Measurements from ENCODE around the gene KRTAP5-6.
A peak's percentile ranks its signal among the peaks of the same experiment; 100 is the strongest.

KRTAP5-6 gene

DNA sequence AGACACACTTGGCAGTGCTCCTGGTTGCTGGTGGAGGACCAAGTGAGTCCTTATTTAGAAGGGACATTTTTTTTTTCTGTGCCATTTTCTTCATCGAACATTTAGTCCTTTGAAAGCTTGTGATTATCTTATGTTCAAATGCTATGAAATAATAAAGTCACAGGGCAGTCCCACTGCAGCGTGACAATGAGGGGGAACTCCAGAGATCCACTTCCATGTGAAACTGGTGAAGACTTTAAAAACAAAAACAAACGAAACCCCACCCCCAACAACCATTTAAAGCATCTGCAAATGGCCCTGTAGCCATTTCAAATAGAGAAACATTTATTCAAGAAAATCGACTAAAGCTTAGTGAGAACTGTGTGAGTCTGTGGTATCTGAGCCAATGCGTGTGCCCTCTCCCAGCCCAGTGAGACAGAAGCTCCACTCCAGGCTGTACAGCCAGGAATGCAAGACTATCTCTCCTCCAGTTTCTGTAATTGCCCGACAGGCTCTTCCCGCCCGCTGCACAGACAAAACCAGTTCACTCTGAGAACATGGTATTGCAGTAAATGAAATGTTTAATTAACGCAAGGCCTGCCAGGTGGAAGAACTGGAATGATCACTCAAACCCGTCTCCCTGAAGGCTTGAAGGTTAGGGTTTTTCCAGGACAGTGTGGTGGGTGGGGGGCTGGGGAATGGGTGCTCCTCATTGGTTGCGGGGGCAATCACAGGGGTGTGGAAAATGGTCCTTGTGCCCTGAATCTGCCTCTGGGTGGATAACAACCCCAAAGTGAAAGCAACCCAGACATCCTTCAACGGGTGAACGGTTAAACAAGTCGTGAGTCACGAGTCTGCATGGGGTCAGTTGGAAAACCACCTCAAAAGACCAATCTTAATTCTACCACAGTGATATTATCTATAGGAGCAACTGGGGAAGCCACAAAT is 8.4 kb downstream of the KRTAP5-6 start:
- DNase-seq = peak; percentile 41

DNA sequence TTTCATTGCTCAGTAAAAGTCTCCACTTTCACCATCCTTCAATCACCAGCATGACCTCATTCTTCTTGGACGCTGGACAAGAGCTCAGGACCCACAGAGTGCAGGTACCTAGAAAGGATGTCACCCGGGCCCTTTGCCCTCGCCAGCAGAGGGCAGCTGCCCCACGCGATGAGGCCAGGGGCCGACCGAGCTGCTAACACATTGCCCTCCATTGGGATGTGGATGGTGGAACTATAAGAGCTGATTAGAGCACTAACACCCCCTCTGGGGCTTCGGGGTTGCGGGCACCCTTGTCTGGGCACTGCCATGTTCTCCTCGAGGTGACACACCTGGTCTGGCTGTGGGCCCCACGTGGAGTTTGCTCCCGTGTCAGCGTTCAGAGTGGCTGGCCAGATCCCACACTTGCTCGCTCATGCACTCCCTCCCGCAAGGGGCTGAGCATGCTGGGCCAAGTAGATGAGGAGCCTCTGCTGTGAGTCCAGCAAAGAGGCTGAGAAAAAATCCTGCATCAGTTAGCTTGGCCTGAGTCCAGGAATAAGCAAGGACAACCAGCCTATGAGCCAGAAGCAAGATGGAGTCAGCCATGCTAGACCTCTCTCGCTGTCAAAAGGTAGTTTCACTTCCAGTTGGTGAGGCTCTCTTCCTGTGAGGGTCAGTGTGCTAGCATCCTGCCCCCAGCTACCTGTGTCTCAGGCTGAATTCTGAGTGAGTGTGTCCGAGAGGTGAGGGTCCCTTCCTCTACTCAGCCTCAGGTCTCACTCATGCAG is 9.8 kb downstream of the KRTAP5-6 start:
- DNase-seq = peak; percentile 62

- no peak for DNase-seq
Observed at GRCh38 chr11:1707751-1708150, 10.8 kb downstream of the KRTAP5-6 start.

DNA sequence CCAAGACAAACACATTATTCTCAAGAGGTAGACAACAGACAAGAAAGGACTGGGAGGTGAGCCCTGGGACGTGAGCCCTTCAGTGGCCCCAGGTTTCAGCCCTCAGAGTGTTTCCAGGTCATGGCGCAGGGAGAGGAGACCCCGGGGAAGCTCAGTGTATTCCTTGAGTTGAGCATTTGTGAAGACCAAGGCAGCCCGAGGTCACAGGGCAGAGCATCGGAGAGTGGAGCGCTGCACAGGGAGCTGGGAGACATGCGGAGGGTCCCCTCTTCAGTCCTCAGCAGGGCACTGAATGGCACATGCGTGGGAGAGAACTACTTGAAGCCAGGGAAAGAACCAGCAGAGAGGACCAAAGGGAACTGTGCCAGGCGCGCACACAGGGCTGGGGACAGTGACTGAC is 11.7 kb downstream of the KRTAP5-6 start:
- DNase-seq = no peak

- no peak for DNase-seq
Observed at GRCh38 chr11:1714908-1715885, 18.2 kb downstream of the KRTAP5-6 start.

- no peak for DNase-seq
Observed at GRCh38 chr11:1717745-1718144, 20.8 kb downstream of the KRTAP5-6 start.

DNA sequence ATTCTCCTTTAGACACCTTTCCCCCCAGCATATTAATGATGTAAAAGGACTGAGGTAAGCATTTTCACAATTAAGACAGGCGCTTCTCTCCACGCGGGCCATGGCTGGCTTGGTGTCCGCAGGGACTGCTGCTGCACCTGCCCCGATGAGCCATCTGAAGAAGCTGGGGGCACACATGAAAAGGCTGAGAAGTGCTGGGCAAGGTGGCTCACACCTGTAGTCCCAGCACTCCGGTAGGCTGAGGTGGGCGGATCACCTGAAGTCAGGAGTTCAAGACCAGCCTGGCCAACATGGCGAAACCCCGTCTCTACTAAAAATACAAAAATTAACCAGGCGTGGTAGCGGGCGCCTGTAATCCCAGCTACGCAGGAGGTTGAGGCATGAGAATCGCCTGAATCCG is 21.3 kb downstream of the KRTAP5-6 start:
- no peak for DNase-seq

GRCh38 chr11:1719781-1720180 is 22.8 kb downstream of the KRTAP5-6 start:
- DNase-seq = no peak

- DNase-seq = no peak
Observed at GRCh38 chr11:1727096-1727690, 30.2 kb downstream of the KRTAP5-6 start.

DNA sequence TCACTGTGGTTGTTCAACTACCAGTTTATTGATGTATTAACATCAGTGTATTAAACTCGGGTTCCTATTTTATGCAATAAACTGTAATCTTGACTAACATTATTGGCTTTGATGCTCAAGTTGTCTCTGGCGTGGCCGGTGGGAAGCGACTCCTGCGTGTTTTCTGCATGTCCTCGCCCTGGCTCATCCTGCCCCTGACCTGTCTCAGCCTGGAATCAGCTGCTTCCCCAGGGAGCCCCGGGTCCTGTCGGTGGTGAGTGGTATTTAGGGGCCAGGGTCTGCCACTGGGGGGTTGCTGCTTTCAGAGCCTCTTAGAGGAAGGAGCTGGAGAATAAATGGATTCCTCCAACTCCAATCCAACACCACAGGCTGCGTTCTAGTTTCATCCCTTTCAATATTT is 30.9 kb downstream of the KRTAP5-6 start:
- no peak for DNase-seq

GRCh38 chr11:1728301-1728700 is 31.3 kb downstream of the KRTAP5-6 start:
- no peak for DNase-seq

- no peak for DNase-seq
Observed at GRCh38 chr11:1728931-1729691, 32.1 kb downstream of the KRTAP5-6 start.

- no peak for DNase-seq
Observed at GRCh38 chr11:1729692-1730011, 32.7 kb downstream of the KRTAP5-6 start.

DNA sequence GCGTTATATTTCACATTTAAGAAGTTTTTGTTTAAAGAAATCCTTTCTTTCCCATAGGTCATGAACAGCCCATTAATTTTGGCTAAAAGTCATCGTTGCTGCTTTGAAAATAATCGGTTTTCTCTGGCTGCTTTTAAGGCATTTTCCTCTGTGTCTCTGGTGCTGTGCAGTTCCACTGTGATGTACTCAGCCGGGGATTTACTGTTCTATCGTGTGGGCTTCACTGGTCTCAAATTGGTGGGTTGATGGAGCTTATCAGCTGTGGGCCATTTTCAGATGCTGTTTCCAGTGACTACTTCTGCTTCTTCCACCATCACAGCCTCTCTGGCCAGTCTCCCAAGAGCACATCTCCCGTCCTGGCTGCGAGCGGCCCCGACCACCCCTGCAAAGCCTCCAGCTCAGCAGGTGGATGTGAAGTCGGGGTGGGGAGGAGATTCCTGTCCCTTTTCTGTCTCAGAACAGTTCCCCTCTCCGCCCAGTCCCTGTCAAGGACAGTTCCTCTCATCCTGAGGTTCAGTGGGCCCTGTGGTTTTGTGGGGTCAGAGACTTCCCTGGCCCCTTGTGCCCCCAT is 33.1 kb downstream of the KRTAP5-6 start:
- DNase-seq = no peak

DNA sequence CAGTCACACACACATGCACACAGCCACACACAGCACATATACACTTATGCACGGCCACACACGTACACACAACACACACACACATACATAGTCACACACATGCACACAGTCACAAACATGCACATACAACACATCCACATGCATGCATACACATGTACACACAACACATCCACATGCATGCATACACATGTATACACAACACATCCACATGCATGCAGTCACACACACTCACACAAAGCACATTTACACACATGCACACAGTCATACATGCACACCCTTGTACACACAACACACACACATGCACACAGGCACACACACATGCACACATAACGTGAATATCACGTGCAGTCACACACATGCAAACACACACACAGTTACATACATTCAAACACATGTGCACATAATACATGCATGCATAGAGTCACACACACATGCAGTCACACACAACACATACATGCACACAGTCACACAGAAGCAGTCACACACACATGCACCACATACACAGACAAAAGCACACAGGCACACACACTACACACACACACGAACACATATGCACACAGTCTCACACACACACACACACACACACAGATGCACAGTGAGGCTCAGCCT is 34.6 kb downstream of the KRTAP5-6 start:
- no peak for DNase-seq

- DNase-seq = no peak
Observed at GRCh38 chr11:1732418-1733008, 35.5 kb downstream of the KRTAP5-6 start.

GRCh38 chr11:1733009-1733715 is 36.2 kb downstream of the KRTAP5-6 start:
- DNase-seq = no peak

- DNase-seq = no peak
Observed at GRCh38 chr11:1733716-1734640, 37.0 kb downstream of the KRTAP5-6 start.

DNA sequence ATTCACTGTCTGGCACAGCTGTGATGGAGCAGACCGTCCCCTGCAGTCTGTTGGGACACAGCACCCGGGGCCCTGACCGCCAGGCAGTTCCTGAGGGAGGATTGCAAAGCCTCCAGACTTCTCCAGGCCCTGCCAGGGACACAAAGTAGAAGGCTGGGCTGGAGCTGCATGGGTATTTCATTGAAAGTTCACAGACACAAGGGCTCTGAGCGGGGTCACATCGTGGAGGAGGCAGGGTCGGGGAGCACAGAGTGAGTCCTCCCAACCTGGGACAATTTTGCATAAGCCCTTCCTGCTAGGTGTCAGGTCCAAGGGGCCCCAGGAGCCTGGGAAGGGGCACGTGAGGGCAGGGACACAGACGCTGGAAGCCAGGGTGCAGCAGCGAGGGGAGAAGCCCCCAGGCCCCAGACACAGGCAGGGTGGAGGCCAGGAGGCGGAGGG is 37.7 kb downstream of the KRTAP5-6 start:
- DNase-seq = no peak

Measured in hematopoietic multipotent progenitor cell treated with erythropoietin and hydrocortisone succinate and interleukin-3 and kit ligand, for 6 days (in vitro differentiated cells).